Caki2 (cell line): ENCODE data around the gene KLHDC4. TPM values are rescaled to one million over a fixed set of nuclear protein-coding genes. Genes with fewer than 3 reads are reported as not detected.
A peak's percentile ranks its signal among the peaks of the same experiment; 100 is the strongest.
"Not testable (repeated sequence)": the region's sequence is repeated elsewhere in the genome, so short reads cannot be mapped to it uniquely, and the experiment has no call there.

Experiments
- DNase-seq: peaks from one replicate; pipeline ENCODE4 v3.0.0-alpha.2; 2015; ENCODE audit warnings: low read depth
- in situ Hi-C: cut with HindIII; loops from 2 replicates; pipeline ENCODE4 v1.10.0; 2016; ENCODE audit warnings: low sequenced_read_pairs, low pct_unique_long_range_greater_than_20kb, mixed read lengths
- total RNA-seq: library from RNA; depleted of rRNA; stranded (reverse); fragments of >200 nt; shearing (Covaris generic); gene quantifications from 2 replicates; pipeline ENCODE4 v1.2.3, GENCODE V29; 2014; ENCODE audit warnings: low replicate concordance

KLHDC4 gene
- total RNA-seq, 1 experiment from 2014 or later = 28.1 TPM

- DNase-seq = no peak
- in situ Hi-C loops = no loop called here
Measured at GRCh38 chr16:87681981-87682570, 83.7 kb downstream of the KLHDC4 start.

GRCh38 chr16:87681051-87681602, 84.7 kb downstream of the KLHDC4 start:
- in situ Hi-C loops = not testable (repeated sequence)

GRCh38 chr16:87680272-87680644, 85.5 kb downstream of the KLHDC4 start:
- in situ Hi-C loops = no loop called here
- DNase-seq = no peak

More at GRCh38 chr16:87681051-87681602, 84.7 kb downstream of the KLHDC4 start:
- DNase-seq = not testable (repeated sequence)

- no peak for DNase-seq
- in situ Hi-C loops = no loop called here
Measured at GRCh38 chr16:87679593-87680271, 86.1 kb downstream of the KLHDC4 start.

GRCh38 chr16:87678618-87679017, 87.2 kb downstream of the KLHDC4 start:
- in situ Hi-C loops = no loop called here
- no peak for DNase-seq

GRCh38 chr16:87677830-87678229, 88.0 kb downstream of the KLHDC4 start:
- in situ Hi-C loops = no loop called here
- DNase-seq = no peak

GRCh38 chr16:87675111-87675719, 90.6 kb downstream of the KLHDC4 start:
- DNase-seq = no peak
- in situ Hi-C loops = no loop called here

GRCh38 chr16:87674419-87674818, 91.4 kb downstream of the KLHDC4 start:
- DNase-seq = no peak
- in situ Hi-C loops = no loop called here

- DNase-seq = no peak
- in situ Hi-C loops = no loop called here
Measured at GRCh38 chr16:87671715-87672270, 94.0 kb downstream of the KLHDC4 start.

- peak; percentile 10 for DNase-seq
- in situ Hi-C loops = no loop called here
Measured at GRCh38 chr16:87671221-87671620, 94.6 kb downstream of the KLHDC4 start.

- in situ Hi-C loops = no loop called here
- no peak for DNase-seq
Measured at GRCh38 chr16:87669672-87670071, 96.1 kb downstream of the KLHDC4 start.

GRCh38 chr16:87667946-87668345, 97.8 kb downstream of the KLHDC4 start:
- in situ Hi-C loops = no loop called here
- DNase-seq = no peak

GRCh38 chr16:87667443-87667842, 98.3 kb downstream of the KLHDC4 start:
- DNase-seq = no peak
- in situ Hi-C loops = no loop called here

GRCh38 chr16:87666919-87667318, 98.9 kb downstream of the KLHDC4 start:
- no peak for DNase-seq
- in situ Hi-C loops = no loop called here

- in situ Hi-C loops = no loop called here
- no peak for DNase-seq
Measured at GRCh38 chr16:87665193-87665592, 100.6 kb downstream of the KLHDC4 start.

GRCh38 chr16:87664792-87665191, 101.0 kb downstream of the KLHDC4 start:
- no peak for DNase-seq
- in situ Hi-C loops = no loop called here

GRCh38 chr16:87662254-87663204, 103.3 kb downstream of the KLHDC4 start:
- in situ Hi-C loops = no loop called here

GRCh38 chr16:87661561-87661960, 104.2 kb downstream of the KLHDC4 start:
- peak; percentile 38 for DNase-seq
- in situ Hi-C loops = no loop called here

More at GRCh38 chr16:87662254-87663204, 103.3 kb downstream of the KLHDC4 start:
- no peak for DNase-seq
